ENCODE measurements around the gene PAPPA. TPM values are rescaled to one million over a fixed set of nuclear protein-coding genes. Genes with fewer than 3 reads are reported as not detected.

Gene PAPPA
- polyA plus RNA-seq, 1 donor from 2014 or later = 0.41 TPM

DNA sequence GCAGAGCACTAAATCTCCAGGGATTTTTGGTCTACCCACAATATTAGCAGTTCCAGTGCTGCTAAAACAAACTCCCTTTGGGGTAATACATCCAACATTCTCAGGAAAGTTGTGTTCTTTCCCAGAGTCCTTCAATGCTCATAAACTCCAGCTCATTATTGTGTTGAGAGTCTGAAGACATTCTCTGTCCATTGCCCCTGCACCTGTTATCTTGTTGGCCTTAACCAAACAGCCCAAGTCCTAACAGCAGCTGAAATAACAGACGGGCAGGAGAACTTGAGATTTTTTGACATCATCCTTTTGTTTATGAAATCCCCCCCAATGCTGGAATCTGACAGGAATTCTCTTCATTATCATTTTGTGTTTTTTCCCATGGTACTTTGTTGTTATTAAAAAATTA is 110.8 kb downstream of the PAPPA start:
- no peak overlapping the region for H3K4me3 ChIP-seq (ENCODE audit: low read length)
- H3K9me3 ChIP-seq (ENCODE audit: low read length) = no peaks in the 10 kb centered on the region
- no peaks in the 10 kb centered on the region for H3F3A ChIP-seq (ENCODE audit: insufficient read depth, low read length, poor library complexity, severe bottlenecking)
- H3K4me2 ChIP-seq (ENCODE audit: low read length) = no peak overlapping the region
- no peaks in the 10 kb centered on the region for H3K36me3 ChIP-seq (ENCODE audit: insufficient read depth, low read length)
- H4K20me1 ChIP-seq (ENCODE audit: insufficient read depth) = no peaks in the 10 kb centered on the region
- H3K79me2 ChIP-seq (replicated peaks; ENCODE audit: insufficient read depth, low read length) = no peaks in the 10 kb centered on the region
- no peak overlapping the region for H2AFZ ChIP-seq (ENCODE audit: low read depth, low read length)
- H3K27ac ChIP-seq (ENCODE audit: low read length) = no peak overlapping the region
- H3K9me2 ChIP-seq (ENCODE audit: insufficient read depth, low read length) = no peaks in the 10 kb centered on the region
- TF ChIP-seq, protein P1, sequence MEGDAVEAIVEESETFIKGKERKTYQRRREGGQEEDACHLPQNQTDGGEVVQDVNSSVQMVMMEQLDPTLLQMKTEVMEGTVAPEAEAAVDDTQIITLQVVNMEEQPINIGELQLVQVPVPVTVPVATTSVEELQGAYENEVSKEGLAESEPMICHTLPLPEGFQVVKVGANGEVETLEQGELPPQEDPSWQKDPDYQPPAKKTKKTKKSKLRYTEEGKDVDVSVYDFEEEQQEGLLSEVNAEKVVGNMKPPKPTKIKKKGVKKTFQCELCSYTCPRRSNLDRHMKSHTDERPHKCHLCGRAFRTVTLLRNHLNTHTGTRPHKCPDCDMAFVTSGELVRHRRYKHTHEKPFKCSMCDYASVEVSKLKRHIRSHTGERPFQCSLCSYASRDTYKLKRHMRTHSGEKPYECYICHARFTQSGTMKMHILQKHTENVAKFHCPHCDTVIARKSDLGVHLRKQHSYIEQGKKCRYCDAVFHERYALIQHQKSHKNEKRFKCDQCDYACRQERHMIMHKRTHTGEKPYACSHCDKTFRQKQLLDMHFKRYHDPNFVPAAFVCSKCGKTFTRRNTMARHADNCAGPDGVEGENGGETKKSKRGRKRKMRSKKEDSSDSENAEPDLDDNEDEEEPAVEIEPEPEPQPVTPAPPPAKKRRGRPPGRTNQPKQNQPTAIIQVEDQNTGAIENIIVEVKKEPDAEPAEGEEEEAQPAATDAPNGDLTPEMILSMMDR (IDR thresholded peaks at IDR 0.05; ENCODE audit: poor library complexity, severe bottlenecking) = no peak
- TF ChIP-seq, protein P2, sequence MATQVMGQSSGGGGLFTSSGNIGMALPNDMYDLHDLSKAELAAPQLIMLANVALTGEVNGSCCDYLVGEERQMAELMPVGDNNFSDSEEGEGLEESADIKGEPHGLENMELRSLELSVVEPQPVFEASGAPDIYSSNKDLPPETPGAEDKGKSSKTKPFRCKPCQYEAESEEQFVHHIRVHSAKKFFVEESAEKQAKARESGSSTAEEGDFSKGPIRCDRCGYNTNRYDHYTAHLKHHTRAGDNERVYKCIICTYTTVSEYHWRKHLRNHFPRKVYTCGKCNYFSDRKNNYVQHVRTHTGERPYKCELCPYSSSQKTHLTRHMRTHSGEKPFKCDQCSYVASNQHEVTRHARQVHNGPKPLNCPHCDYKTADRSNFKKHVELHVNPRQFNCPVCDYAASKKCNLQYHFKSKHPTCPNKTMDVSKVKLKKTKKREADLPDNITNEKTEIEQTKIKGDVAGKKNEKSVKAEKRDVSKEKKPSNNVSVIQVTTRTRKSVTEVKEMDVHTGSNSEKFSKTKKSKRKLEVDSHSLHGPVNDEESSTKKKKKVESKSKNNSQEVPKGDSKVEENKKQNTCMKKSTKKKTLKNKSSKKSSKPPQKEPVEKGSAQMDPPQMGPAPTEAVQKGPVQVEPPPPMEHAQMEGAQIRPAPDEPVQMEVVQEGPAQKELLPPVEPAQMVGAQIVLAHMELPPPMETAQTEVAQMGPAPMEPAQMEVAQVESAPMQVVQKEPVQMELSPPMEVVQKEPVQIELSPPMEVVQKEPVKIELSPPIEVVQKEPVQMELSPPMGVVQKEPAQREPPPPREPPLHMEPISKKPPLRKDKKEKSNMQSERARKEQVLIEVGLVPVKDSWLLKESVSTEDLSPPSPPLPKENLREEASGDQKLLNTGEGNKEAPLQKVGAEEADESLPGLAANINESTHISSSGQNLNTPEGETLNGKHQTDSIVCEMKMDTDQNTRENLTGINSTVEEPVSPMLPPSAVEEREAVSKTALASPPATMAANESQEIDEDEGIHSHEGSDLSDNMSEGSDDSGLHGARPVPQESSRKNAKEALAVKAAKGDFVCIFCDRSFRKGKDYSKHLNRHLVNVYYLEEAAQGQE (IDR thresholded peaks at IDR 0.05; ENCODE audit: borderline replicate concordance) = no peak
- no peak for TF ChIP-seq TAF1 (IDR thresholded peaks at IDR 0.05; ENCODE audit: low read depth)
- H3K9ac ChIP-seq (ENCODE audit: low read length) = no peak overlapping the region
- H3K27me3 ChIP-seq (ENCODE audit: insufficient read depth, low read depth, low read length) = no peaks in the 10 kb centered on the region

DNA sequence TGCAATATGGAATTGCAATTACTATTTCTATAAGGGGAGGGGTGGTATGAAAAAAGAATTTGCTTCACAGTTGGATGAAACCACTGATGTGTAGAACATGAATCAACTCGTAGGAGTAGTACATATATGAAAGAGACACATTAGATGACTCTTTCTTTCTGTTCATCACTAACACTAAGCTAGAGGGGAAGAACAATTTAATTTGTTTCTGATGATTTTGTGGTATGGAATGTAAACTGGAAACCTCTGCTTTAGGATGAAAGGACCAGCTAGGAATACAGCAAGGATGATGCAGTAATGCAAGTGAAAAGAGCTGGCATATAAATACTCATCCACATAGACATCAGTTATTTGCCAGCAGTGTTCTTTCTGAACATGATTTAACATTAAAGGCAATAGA is 113.4 kb downstream of the PAPPA start:
- no peaks in the 10 kb centered on the region for H3F3A ChIP-seq (ENCODE audit: insufficient read depth, low read length, poor library complexity, severe bottlenecking)
- no peak overlapping the region for H3K4me2 ChIP-seq (ENCODE audit: low read length)
- H3K9me2 ChIP-seq (ENCODE audit: insufficient read depth, low read length) = no peaks in the 10 kb centered on the region
- H3K27me3 ChIP-seq (ENCODE audit: insufficient read depth, low read depth, low read length) = no peaks in the 10 kb centered on the region
- no peak overlapping the region for H2AFZ ChIP-seq (ENCODE audit: low read depth, low read length)
- H3K79me2 ChIP-seq (replicated peaks; ENCODE audit: insufficient read depth, low read length) = no peaks in the 10 kb centered on the region
- H3K4me3 ChIP-seq (ENCODE audit: low read length) = no peak overlapping the region
- H3K36me3 ChIP-seq (ENCODE audit: insufficient read depth, low read length) = no peaks in the 10 kb centered on the region
- TF ChIP-seq, protein P2 (IDR thresholded peaks at IDR 0.05; ENCODE audit: borderline replicate concordance) = no peak
- TF ChIP-seq EP300 (conservative IDR thresholded peaks at IDR 0.05; ENCODE audit: poor library complexity, severe bottlenecking) (no peak), SMC3 (conservative IDR thresholded peaks at IDR 0.05; ENCODE audit: poor library complexity) (no peak), EZH2 (IDR thresholded peaks at IDR 0.05; ENCODE audit: borderline replicate concordance, insufficient read depth, low read length, poor library complexity, severe bottlenecking) (no peak), MXI1 (conservative IDR thresholded peaks at IDR 0.05; ENCODE audit: poor library complexity, severe bottlenecking) (no peak), RAD21 (conservative IDR thresholded peaks at IDR 0.05) (no peak), POLR2AphosphoS5 (IDR thresholded peaks at IDR 0.05) (no peak), TAF1 (IDR thresholded peaks at IDR 0.05; ENCODE audit: low read depth) (no peak)
- TF ChIP-seq, protein P1 (IDR thresholded peaks at IDR 0.05; ENCODE audit: poor library complexity, severe bottlenecking) = no peak
- no peak overlapping the region for H3K9ac ChIP-seq (ENCODE audit: low read length)
- H3K9me3 ChIP-seq (ENCODE audit: low read length) = no peaks in the 10 kb centered on the region
- no peak overlapping the region for H3K27ac ChIP-seq (ENCODE audit: low read length)
- H4K20me1 ChIP-seq (ENCODE audit: insufficient read depth) = no peaks in the 10 kb centered on the region
